Measurements from ENCODE around the gene SHC1.
"Not testable (repeated sequence)": the region's sequence is repeated elsewhere in the genome, so short reads cannot be mapped to it uniquely, and the experiment has no call there.

SHC1 gene

GRCh38 chr1:154990276-154990675 lies 19.7 kb upstream of the SHC1 start:
- TF ChIP-seq POLR2AphosphoS5 (IDR thresholded peaks at IDR 0.05; ENCODE audit: low read depth, low read length) (no peak), POLR2A (IDR thresholded peaks at IDR 0.05; ENCODE audit: low read depth, low read length) (no peak), TAF1 (IDR thresholded peaks at IDR 0.05; ENCODE audit: borderline replicate concordance, low read depth, low read length) (no peak)
- FAIRE-seq (no peak), DNase-seq (ENCODE audit: insufficient read length) (no peak)

- DNase-seq (ENCODE audit: insufficient read length) (no peak), FAIRE-seq (no peak)
- TF ChIP-seq POLR2A (IDR thresholded peaks at IDR 0.05; ENCODE audit: low read depth, low read length) = no peak
These were observed 18.8 kb upstream of the SHC1 start for GRCh38 chr1:154989195-154989860.

- no peak for TF ChIP-seq POLR2AphosphoS5 (IDR thresholded peaks at IDR 0.05; ENCODE audit: low read depth, low read length)
- TF ChIP-seq POLR2A (IDR thresholded peaks at IDR 0.05; ENCODE audit: low read depth, low read length) = no peak
- no peak for TF ChIP-seq TAF1 (IDR thresholded peaks at IDR 0.05; ENCODE audit: borderline replicate concordance, low read depth, low read length)
- FAIRE-seq (no peak), DNase-seq (ENCODE audit: insufficient read length) (no peak)
These were observed 17.8 kb upstream of the SHC1 start for GRCh38 chr1:154988058-154988954.

GRCh38 chr1:154987326-154987725 lies 16.8 kb upstream of the SHC1 start:
- FAIRE-seq (no peak), DNase-seq (ENCODE audit: insufficient read length) (no peak)
- TF ChIP-seq POLR2A (IDR thresholded peaks at IDR 0.05; ENCODE audit: low read depth, low read length) = no peak
- no peak for TF ChIP-seq POLR2AphosphoS5 (IDR thresholded peaks at IDR 0.05; ENCODE audit: low read depth, low read length)
- no peak for TF ChIP-seq TAF1 (IDR thresholded peaks at IDR 0.05; ENCODE audit: borderline replicate concordance, low read depth, low read length)

- DNase-seq (ENCODE audit: insufficient read length); FAIRE-seq: not testable (repeated sequence)
These were observed 16.2 kb upstream of the SHC1 start for GRCh38 chr1:154986736-154987135.

- TF ChIP-seq POLR2A (IDR thresholded peaks at IDR 0.05; ENCODE audit: low read depth, low read length) (no peak), POLR2AphosphoS5 (IDR thresholded peaks at IDR 0.05; ENCODE audit: low read depth, low read length) (no peak), TAF1 (IDR thresholded peaks at IDR 0.05; ENCODE audit: borderline replicate concordance, low read depth, low read length) (no peak)
- DNase-seq (ENCODE audit: insufficient read length) (no peak), FAIRE-seq (no peak)
These were observed 13.4 kb upstream of the SHC1 start for GRCh38 chr1:154983776-154984466.

GRCh38 chr1:154982897-154983648 lies 12.5 kb upstream of the SHC1 start, which contains the start of gene FLAD1:
Gene FLAD1 (plus strand): TSS chr1:154983344. CDS start chr1:154983695, 351 bp downstream.
- peak; percentile 92 for FAIRE-seq
- peak; percentile 99 for DNase-seq (ENCODE audit: insufficient read length)

GRCh38 chr1:154982341-154982740 lies 11.8 kb upstream of the SHC1 start:
- TF ChIP-seq TAF1 (IDR thresholded peaks at IDR 0.05; ENCODE audit: borderline replicate concordance, low read depth, low read length) (no peak), POLR2A (IDR thresholded peaks at IDR 0.05; ENCODE audit: low read depth, low read length) (no peak), POLR2AphosphoS5 (IDR thresholded peaks at IDR 0.05; ENCODE audit: low read depth, low read length) (no peak)
- FAIRE-seq (no peak), DNase-seq (ENCODE audit: insufficient read length) (no peak)

More at GRCh38 chr1:154982897-154983648, 12.5 kb upstream of the SHC1 start, which contains the start of gene FLAD1:
- TF ChIP-seq POLR2AphosphoS5 (IDR thresholded peaks at IDR 0.05; ENCODE audit: low read depth, low read length) (peak; percentile 91), TAF1 (IDR thresholded peaks at IDR 0.05; ENCODE audit: borderline replicate concordance, low read depth, low read length) (peak; percentile 35; the same call in 1 of the 2 replicates), POLR2A (IDR thresholded peaks at IDR 0.05; ENCODE audit: low read depth, low read length) (peak; percentile 84)

- DNase-seq (ENCODE audit: insufficient read length) (no peak), FAIRE-seq (no peak)
- TF ChIP-seq POLR2A (IDR thresholded peaks at IDR 0.05; ENCODE audit: low read depth, low read length) = no peak
- no peak for TF ChIP-seq POLR2AphosphoS5 (IDR thresholded peaks at IDR 0.05; ENCODE audit: low read depth, low read length)
- TF ChIP-seq TAF1 (IDR thresholded peaks at IDR 0.05; ENCODE audit: borderline replicate concordance, low read depth, low read length) = no peak
These were observed 7.8 kb upstream of the SHC1 start for GRCh38 chr1:154978360-154978759.

GRCh38 chr1:154977762-154978161 lies 7.2 kb upstream of the SHC1 start:
- FAIRE-seq; DNase-seq (ENCODE audit: insufficient read length): not testable (repeated sequence)

- TF ChIP-seq TAF1 (IDR thresholded peaks at IDR 0.05; ENCODE audit: borderline replicate concordance, low read depth, low read length) (no peak), POLR2AphosphoS5 (IDR thresholded peaks at IDR 0.05; ENCODE audit: low read depth, low read length) (no peak), POLR2A (IDR thresholded peaks at IDR 0.05; ENCODE audit: low read depth, low read length) (no peak)
- no peak for DNase-seq (ENCODE audit: insufficient read length)
- FAIRE-seq = peak; percentile 57
These were observed 5.0 kb upstream of the SHC1 start for GRCh38 chr1:154975409-154976059.
